Activated CD4-positive, CD25-positive, alpha-beta regulatory T cell treated with anti-CD3 and anti-CD28 coated beads, Interleukin-2, amount 50 U/mL, for 16 hours (primary cell): Measurements from ENCODE around the gene CDC14B.

Experiments used
- DNase-seq: peaks from one replicate; pipeline ENCODE4 v3.0.0-alpha.2; 2020; ENCODE audit warnings: low read depth, low spot score

Gene CDC14B

GRCh38 chr9:96485280-96485679 is 134.4 kb downstream of the CDC14B start:
- no peak for DNase-seq

DNA sequence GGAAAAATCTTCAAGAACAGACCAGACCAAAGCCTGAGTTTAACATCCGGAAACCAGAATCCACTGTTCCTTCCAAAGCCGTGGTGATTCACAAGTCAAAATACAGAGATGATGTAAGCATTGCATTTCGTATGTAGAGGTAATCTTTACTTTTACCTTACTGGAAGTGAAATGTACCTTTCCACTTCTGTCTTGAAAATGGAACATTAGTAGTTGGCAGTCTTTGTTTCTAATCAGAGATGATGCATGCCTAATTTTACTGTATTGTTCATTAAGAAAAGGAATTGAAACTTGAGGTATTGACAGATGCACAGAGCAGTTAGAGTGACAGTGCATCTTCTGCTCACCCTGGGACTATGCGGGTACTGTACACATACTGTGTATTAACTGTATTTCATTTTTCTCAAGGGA is 135.1 kb downstream of the CDC14B start:
- no peak for DNase-seq

DNA sequence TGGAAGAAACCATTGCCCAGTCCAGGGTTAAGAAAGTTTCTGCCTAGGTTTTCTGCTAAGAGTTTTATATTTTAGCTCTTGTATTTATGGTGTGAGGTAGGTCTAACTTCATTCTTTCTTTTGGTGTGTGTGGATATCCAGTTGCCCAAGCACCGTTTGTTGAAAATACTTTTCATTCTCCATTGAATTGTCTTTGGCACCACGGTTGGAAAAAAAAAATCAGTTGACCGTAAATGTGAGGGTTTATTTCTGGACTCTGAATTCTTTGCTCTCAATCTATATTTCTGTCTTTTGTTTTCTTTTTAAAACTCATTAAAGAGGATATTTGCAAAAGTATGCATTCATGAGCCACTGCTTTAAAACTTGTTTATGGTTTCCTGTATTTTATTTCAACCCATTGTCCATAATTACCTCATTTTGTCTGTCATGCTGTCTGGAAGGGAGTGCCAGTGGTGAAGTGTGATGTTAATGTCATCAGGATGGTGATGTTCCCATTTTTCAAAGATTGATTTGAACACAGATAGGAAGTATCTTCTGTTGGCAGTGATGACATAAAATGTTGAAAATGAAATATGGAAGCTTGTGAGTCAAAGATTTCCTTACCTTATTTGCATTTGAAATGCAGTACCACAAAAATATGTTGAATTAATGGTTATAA is 135.8 kb downstream of the CDC14B start:
- no peak for DNase-seq

DNA sequence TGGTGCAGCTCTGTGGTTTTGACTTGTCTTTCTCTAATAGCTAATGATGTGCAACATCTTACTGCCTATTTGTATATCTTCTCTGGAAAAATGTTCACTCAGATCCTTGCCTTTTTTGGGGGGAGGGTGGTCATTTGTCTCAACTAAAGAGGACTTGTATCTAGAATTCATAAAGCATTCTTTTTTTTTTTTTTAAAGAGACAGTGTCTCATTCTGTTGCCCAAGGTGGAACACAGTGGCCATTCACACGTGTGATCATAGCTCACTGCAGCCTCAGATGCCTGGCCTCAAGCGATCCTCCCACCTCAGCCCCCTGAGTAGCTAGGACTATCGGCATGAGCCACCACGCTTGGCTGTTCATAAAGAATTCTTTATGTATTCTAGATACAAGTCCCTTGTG is 136.4 kb downstream of the CDC14B start:
- DNase-seq, result no peak

- no peak for DNase-seq
Measured at GRCh38 chr9:96482476-96482875, 137.2 kb downstream of the CDC14B start.

GRCh38 chr9:96480736-96481135 is 138.9 kb downstream of the CDC14B start:
- DNase-seq, result no peak

- DNase-seq, result no peak
Measured at GRCh38 chr9:96478829-96479371, 140.7 kb downstream of the CDC14B start.

DNA sequence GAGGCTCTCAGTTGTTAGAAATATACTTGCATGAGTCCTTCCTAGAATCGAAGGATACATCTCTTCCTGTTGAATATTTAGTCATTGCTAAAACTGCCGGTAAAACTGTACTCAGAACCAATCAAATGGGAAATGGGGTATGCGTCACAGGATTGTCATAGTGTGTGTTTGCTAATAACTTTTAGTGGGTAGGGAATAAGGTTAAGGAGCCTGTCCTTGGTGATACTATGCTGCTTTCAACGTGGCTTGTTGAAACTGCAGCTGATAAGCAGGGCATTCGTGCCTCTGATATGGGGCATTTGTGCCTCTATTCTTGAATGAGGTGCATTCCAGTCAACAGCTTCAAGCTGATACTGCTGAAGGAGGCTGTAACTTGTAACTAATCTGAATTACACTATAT is 143.1 kb downstream of the CDC14B start:
- DNase-seq, result no peak

- no peak for DNase-seq
Measured at GRCh38 chr9:96476013-96476412, 143.6 kb downstream of the CDC14B start.

DNA sequence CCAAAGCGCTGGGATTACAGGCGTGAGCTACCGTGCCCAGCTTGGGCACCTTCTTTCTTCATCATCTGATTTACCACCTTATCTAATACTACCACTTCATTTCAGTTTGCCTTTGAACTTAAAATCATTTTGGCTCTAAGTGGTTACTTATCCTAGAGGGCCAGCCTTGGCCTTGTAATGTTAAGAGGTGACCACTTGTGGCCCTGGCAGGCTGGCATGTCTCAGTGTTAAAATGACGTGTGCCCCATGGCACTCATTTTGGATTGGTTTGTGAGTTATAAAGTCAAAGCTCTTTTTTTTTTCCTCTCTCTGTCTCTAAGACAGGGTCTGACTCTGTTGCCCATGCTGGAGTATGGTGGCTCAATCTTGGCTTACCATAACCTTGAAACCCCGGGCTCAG is 151.9 kb downstream of the CDC14B start:
- no peak for DNase-seq

- no peak for DNase-seq
Measured at GRCh38 chr9:96464426-96464825, 155.2 kb downstream of the CDC14B start.

DNA sequence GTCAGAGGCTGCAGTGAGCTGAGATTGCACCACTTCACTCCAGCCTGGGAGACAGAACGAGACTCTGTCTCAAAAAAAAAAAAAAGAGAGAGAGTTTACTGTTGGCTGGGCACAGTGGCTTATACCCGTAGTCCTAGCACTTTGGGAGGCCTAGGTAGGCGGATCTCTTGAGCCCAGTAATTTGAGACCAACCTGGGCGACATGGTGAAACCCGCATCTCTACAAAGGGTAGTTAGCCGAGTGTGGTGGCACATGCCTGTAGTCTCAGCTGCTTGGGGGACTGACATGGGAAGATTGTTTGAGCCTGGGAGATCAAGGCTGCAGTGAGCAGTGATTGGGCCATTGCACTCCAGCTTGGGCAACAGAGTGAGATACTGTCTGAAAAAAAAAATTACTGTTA is 157.1 kb downstream of the CDC14B start:
- no peak for DNase-seq

DNA sequence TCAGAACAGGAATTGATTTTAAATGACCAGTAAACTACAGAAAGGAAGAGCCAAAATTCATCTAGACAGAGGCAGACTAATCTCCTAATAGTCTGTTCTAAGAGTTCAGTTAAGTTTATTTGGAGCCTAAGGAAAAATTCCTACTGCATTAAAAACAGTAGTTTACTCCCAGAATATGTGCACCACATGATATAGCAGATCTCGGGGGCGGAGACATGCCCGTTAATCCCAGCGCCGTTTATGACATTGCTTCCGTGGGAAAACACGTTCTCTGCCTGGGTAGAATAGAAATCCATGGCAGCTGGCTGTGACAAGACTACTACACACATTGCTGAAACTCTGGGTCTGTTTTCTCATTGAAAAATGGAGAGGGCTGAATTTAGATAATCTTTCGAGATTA is 158.3 kb downstream of the CDC14B start:
- DNase-seq, result no peak

DNA sequence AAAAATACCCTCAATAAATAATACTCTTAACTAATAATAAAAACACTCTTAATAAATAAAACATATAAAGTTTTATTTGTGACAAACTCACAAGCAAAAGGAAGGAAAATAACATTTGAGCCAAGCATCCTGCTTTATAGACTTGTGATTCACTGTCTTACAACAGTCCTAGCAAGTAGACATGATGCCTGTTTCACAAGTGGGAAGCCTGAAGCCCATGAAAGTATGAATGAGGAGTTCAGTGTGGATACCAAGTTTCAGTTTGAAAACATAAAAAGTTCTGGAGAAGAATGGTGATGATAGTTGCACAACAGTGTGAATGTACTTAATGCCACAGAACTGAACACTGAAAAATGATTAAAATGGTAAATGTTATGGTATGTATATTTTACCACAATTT is 158.8 kb downstream of the CDC14B start:
- DNase-seq, result no peak

DNA sequence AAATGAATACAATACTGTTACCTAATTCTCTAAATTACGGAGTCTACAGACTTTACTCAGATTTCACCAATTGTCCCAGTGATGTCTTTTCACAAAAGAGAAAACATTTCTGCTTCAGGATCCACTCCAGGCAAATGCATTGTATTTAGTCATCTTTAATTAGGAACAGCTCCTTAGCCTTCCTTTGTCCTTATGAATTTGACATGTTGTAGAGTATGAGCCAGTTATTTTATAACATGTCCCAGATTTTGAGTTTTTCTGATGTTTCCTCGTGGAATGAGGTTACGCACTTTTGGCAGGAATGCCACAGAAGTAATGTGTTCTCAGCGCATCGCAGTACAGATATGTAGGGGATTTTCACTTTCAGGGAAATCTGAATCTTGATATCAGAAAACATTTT is 159.2 kb downstream of the CDC14B start:
- DNase-seq, result no peak

DNA sequence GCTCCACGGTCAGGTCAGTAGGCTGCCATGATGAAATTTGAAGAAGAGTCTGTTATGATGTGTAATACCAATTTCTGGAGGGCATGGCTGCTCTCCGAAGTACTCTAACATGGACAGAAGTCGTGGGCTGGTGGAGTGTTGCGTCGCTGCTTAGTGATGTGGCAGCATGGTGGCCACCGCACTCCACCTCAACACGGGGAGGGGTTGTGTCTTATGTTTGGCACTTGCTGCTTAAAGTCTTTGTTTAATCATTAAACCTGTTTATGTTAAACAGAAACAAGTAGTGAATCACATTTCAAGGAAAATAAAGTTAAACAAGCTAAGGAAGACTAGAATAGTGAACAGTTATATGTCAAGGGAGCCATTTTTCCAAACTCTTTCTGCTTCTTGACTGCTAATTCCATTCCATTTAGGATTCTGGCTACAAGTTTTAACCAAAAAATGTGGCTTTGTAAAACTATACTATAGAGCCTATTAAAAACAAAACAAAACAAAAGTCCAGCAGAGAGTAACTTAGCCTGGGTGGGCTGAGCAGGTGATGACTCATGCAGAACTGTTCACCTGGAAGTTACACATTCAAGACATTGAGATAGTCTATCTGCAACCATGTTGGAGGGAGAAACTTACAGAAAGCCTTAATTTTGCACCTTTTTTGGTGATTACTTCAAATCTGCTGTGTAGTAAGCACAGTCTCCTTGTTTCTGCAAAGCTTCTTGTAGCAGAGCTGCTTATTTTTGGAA is 160.2 kb downstream of the CDC14B start:
- DNase-seq, result no peak

DNA sequence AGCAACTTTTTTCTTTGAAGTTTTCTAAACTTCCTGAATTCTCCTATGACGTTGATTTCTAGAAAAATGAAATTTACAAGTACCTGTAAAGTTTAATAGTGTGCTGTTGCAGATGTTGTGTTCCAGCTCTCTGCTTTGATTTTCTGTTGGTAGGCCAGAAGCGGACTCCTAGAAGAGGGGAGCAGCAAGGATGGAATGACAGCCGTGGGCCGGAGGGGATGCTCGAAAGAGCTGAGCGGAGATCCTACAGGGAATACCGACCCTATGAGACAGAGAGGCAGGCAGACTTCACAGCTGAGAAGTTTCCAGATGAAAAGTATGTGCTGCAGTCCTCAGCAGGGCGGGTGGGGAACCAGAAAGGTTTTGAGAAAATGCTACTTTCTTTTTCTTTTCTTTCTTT is 161.4 kb downstream of the CDC14B start:
- no peak for DNase-seq

- DNase-seq, result no peak
Measured at GRCh38 chr9:96457266-96457665, 162.4 kb downstream of the CDC14B start.

GRCh38 chr9:96453625-96454024 is 166.0 kb downstream of the CDC14B start:
- DNase-seq, result no peak

DNA sequence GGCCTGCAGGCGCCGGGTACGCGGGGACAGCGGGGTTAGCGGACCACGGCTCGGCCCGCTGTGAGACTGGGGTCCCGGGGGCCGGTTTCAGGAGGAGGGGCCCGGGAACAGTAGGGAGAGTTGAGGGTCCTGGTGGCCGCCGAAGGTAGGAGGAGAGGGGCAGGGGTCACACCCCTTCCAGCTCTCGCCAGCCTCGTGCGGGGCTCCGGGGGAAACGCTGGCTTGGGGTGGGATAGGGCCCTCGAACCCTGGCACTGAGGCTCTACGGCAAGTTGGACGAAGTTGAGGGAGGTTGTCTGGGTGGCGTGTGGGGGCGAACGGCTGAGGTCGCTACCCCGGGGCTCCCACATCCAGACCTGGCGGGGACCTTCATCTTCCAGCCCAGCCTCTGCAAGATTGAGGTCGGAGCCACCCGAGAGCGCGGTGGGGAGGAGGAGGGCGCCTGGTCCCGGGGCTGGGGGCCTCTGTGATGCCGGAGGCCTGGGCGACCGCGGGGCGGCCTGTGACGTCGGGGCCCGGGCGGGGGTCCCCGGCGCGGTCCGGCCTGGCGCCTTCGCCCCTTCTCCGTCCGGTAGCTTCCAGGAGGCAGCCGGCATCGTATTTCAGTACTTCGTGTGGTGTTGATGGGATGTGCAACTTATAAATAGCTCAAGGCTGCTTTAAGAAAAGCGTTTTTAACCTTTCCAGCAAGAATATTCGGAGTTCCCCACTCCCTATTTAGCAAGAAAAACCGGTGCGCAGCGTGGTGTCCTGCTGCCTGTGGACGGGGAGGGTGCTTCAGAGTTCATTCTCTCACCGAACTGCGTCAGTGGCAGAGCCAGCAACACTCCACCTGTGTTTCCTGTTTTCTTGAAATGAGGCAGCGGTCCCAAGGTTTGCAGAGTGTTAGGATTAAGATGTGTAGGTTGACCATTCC is 168.8 kb downstream of the CDC14B start:
- peak; percentile 11 for DNase-seq
